HepG2 (cell line): ENCODE data around the gene ZNHIT1. TPM values are rescaled to one million over a fixed set of nuclear protein-coding genes. Genes with fewer than 3 reads are reported as not detected.

ENCODE experiments used
- ARNT ChIP-seq: fragments of 450-650 bp; IDR thresholded peaks from 2 replicates; pipeline ENCODE4 v1.6.1; 2017
- CBX1 ChIP-seq: IDR thresholded peaks from one replicate; pipeline ENCODE4 v1.6.1; 2016; ENCODE audit warnings: antibody characterized with exemption, low read depth
- ELF3 ChIP-seq: IDR thresholded peaks from 2 replicates; pipeline ENCODE4 v1.6.1; 2016; ENCODE audit warnings: missing genetic modification reagents, missing compliant biosample characterization
- HCFC1 ChIP-seq: fragments of 150-350 bp; IDR thresholded peaks from 2 replicates; pipeline ENCODE4 v1.6.1; 2014; ENCODE audit warnings: low read depth, low read length
- IKZF5 ChIP-seq: IDR thresholded peaks from 2 replicates; pipeline ENCODE4 v1.6.1; 2018; ENCODE audit warnings: missing genetic modification reagents, mild to moderate bottlenecking, missing compliant biosample characterization
- MYC ChIP-seq: sonication (generic); formaldehyde crosslinking; IDR thresholded peaks from 2 replicates; pipeline ENCODE4 v1.9.0; 2021; ENCODE audit warnings: missing genetic modification reagents, borderline replicate concordance
- NBN ChIP-seq: fragments of 450-650 bp; conservative IDR thresholded peaks from 2 replicates; pipeline ENCODE4 v1.6.1; 2017
- NFE2L2 ChIP-seq: fragments of 150-350 bp; IDR thresholded peaks from 2 replicates; pipeline ENCODE4 v1.6.1; 2014; ENCODE audit warnings: low read length
- SAFB2 ChIP-seq: sonication (generic); formaldehyde crosslinking; IDR thresholded peaks from 2 replicates; pipeline ENCODE4 v1.5.1; 2020; ENCODE audit warnings: missing genetic modification reagents, low read depth, mild to moderate bottlenecking, borderline replicate concordance
- SNRNP70 ChIP-seq: fragments of 200-400 bp; formaldehyde crosslinking; IDR thresholded peaks from 2 replicates; pipeline ENCODE4 v1.6.1; 2017; ENCODE audit warnings: mild to moderate bottlenecking, low read depth, low read length, moderate library complexity
- SOX6 ChIP-seq, 2 experiments: fragments of 450-650 bp in 1 of 2; sonication (generic) in 1 of 2; formaldehyde crosslinking in 1 of 2; IDR thresholded peaks; 2 replicates each; pipeline versions ENCODE4 v1.4.0 to v1.6.1; 2017 to 2020; ENCODE audit warnings: antibody characterized with exemption in 1 of 2, mild to moderate bottlenecking in 1 of 2, missing genetic modification reagents in 1 of 2
- STAG1 ChIP-seq: sonication (generic); formaldehyde crosslinking; IDR thresholded peaks from 2 replicates; pipeline ENCODE4 v1.4.0; 2020; ENCODE audit warnings: missing genetic modification reagents
- ZBTB49 ChIP-seq: sonication (generic); formaldehyde crosslinking; IDR thresholded peaks from 2 replicates; pipeline ENCODE4 v1.4.0; 2020; ENCODE audit warnings: missing genetic modification reagents, borderline replicate concordance
- ZC3H13 ChIP-seq: sonication (generic); formaldehyde crosslinking; IDR thresholded peaks from 2 replicates; pipeline ENCODE4 v1.8.1; 2023; ENCODE audit warnings: mild to moderate bottlenecking, missing genetic modification reagents, moderate library complexity
- ZNF446 ChIP-seq: sonication (generic); formaldehyde crosslinking; IDR thresholded peaks from 2 replicates; pipeline ENCODE4 v1.5.0; 2020; ENCODE audit warnings: mild to moderate bottlenecking, missing genetic modification reagents
- ZNF670 ChIP-seq: sonication (generic); formaldehyde crosslinking; IDR thresholded peaks from 2 replicates; pipeline ENCODE4 v1.8.0; 2022; ENCODE audit warnings: mild to moderate bottlenecking, missing genetic modification reagents, borderline replicate concordance
- ZNF766 ChIP-seq: sonication (generic); formaldehyde crosslinking; IDR thresholded peaks from 2 replicates; pipeline ENCODE4 v1.5.0; 2020; ENCODE audit warnings: missing genetic modification reagents, borderline replicate concordance
- ZSCAN29 ChIP-seq: sonication (generic); formaldehyde crosslinking; conservative IDR thresholded peaks from 2 replicates; pipeline ENCODE4 v1.4.0; 2020; ENCODE audit warnings: mild to moderate bottlenecking, missing genetic modification reagents
- polyA plus RNA-seq, 8 experiments: library from polyadenylated mRNA; depleted of rRNA in 3 of 8; stranded (reverse) in 7 of 8; unstranded in 1 of 8; fragments of >200 nt; fragmentation: Illumina TruSeq in 4 of 8; extraction: Trizol in 4 of 8; gene quantifications; 2 replicates each; pipeline versions ENCODE4 v1.2.1 to v1.2.3, GENCODE V29; 2011 to 2016; ENCODE audit warnings: low read depth in 4 of 8, missing spikeins in 1 of 8, mixed read lengths in 1 of 8; ENCODE audit not compliant: insufficient read depth in 1 of 8
- total RNA-seq, 5 experiments: library from RNA; depleted of rRNA; stranded (reverse); fragments of >200 nt; fragmentation: Illumina TruSeq; extraction: Trizol; gene quantifications; 2 replicates each; pipeline ENCODE4 v1.2.3, GENCODE V29; 2016; ENCODE audit warnings: low read depth in 1 of 5
- TF ChIP-seq, protein P1 (sequence below): sonication (generic); formaldehyde crosslinking; IDR thresholded peaks from 2 replicates; pipeline ENCODE4 v1.4.0; 2020; ENCODE audit warnings: low read depth, missing genetic modification reagents
- TF ChIP-seq, protein P2 (sequence below), 2 experiments: sonication (generic) in 1 of 2; formaldehyde crosslinking in 1 of 2; IDR thresholded peaks; 2 replicates each; pipeline versions ENCODE4 v1.5.1 to v1.6.1; 2011 to 2020; ENCODE audit warnings: borderline replicate concordance in 1 of 2, low read depth in 1 of 2, low read length in 1 of 2, mild to moderate bottlenecking in 1 of 2, missing genetic modification reagents in 1 of 2, moderate library complexity in 1 of 2

ZNHIT1 gene
- total and polyA plus RNA-seq, 2 of the 13 experiments (the other 11 are each of a cell fraction or from before 2014, with no cell fraction given): 32.5 to 64.5 TPM

DNA sequence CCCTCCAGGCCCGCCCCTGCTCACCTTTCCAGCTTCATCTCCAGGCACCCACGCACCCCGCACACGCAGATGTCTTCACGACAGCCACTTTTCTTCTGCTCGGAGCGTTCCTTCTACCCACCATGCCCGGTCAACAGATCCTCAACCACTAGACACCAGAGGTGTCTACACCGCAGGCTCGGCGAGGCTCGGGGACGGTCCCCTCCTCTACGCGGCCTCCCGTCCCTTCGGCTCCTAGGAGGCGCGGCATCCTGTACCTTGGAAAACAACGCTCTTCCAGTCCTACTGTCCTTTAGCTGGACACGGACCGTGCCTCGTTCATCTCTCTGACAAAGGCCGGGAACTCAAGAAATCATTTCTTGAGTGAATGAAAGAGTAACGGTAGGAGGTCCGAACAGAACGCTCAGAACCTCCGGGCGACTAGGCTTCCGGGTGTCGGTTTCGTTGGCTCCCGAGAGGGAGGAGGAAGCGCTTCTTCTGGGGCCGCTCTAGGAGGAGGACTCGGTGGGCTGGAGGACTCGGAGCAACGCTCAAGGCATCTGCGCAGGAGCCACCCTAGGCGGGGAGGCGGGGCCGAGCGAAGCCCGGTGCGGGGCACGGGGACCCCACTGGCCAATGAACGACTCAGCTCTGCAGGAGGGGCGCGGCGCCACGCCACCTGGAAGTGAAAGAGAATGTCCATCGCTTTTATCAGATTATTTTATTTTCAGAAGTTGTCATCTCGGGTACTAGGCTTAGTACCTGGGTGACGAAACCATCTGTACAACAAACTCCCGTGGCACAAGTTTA is 34.1 kb downstream of the ZNHIT1 start (continued):
- TF ChIP-seq, protein P1, sequence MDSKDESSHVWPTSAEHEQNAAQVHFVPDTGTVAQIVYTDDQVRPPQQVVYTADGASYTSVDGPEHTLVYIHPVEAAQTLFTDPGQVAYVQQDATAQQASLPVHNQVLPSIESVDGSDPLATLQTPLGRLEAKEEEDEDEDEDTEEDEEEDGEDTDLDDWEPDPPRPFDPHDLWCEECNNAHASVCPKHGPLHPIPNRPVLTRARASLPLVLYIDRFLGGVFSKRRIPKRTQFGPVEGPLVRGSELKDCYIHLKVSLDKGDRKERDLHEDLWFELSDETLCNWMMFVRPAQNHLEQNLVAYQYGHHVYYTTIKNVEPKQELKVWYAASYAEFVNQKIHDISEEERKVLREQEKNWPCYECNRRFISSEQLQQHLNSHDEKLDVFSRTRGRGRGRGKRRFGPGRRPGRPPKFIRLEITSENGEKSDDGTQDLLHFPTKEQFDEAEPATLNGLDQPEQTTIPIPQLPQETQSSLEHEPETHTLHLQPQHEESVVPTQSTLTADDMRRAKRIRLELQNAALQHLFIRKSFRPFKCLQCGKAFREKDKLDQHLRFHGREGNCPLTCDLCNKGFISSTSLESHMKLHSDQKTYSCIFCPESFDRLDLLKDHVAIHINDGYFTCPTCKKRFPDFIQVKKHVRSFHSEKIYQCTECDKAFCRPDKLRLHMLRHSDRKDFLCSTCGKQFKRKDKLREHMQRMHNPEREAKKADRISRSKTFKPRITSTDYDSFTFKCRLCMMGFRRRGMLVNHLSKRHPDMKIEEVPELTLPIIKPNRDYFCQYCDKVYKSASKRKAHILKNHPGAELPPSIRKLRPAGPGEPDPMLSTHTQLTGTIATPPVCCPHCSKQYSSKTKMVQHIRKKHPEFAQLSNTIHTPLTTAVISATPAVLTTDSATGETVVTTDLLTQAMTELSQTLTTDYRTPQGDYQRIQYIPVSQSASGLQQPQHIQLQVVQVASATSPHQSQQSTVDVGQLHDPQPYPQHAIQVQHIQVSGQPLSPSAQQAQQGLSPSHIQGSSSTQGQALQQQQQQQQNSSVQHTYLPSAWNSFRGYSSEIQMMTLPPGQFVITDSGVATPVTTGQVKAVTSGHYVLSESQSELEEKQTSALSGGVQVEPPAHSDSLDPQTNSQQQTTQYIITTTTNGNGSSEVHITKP (CRISPR knock-in tag): no peak
- no peak for TF ChIP-seq ZBTB49 (CRISPR knock-in tag)
- TF ChIP-seq STAG1 (CRISPR knock-in tag): no peak
- 0 out of 2 replicates have a peak, but pooled peaks have one; percentile 43 for TF ChIP-seq ZC3H13
- no peak for TF ChIP-seq ZSCAN29 (CRISPR knock-in tag)
- TF ChIP-seq SAFB2 (CRISPR knock-in tag): no peak
- TF ChIP-seq SNRNP70: no peak
- TF ChIP-seq CBX1: no peak
- TF ChIP-seq ELF3 (CRISPR knock-in tag): peak; percentile 94
- TF ChIP-seq HCFC1: peak; percentile 62
- no peak for TF ChIP-seq ARNT
- TF ChIP-seq ZNF446 (CRISPR knock-in tag): 0 out of 2 replicates have a peak, but pooled peaks have one; percentile 15
- TF ChIP-seq SOX6 (IDR thresholded peaks at IDR 0.05): no peak
- peak; percentile 39; the same call in 1 of the 2 replicates for TF ChIP-seq SOX6 (CRISPR knock-in tag; IDR thresholded peaks at IDR 0.05)
- TF ChIP-seq, protein P2, sequence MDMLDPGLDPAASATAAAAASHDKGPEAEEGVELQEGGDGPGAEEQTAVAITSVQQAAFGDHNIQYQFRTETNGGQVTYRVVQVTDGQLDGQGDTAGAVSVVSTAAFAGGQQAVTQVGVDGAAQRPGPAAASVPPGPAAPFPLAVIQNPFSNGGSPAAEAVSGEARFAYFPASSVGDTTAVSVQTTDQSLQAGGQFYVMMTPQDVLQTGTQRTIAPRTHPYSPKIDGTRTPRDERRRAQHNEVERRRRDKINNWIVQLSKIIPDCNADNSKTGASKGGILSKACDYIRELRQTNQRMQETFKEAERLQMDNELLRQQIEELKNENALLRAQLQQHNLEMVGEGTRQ (IDR thresholded peaks at IDR 0.05; ENCODE audit: low read depth, low read length): peak; percentile 87
- TF ChIP-seq, protein P2 (CRISPR knock-in tag; IDR thresholded peaks at IDR 0.05; ENCODE audit: borderline replicate concordance): peak; percentile 92; the same call in 1 of the 2 replicates
- TF ChIP-seq IKZF5 (CRISPR knock-in tag): peak; percentile 42; the same call in 1 of the 2 replicates
- no peak for TF ChIP-seq NBN
- TF ChIP-seq NFE2L2: no peak
- no peak for TF ChIP-seq ZNF670 (CRISPR knock-in tag)
- no peak for TF ChIP-seq ZNF766 (CRISPR knock-in tag)
- peak; percentile 58; the same call in 1 of the 2 replicates for TF ChIP-seq MYC (CRISPR knock-in tag)
